BLaER1 (cell line): Measurements from ENCODE around the gene NHLRC4.
A peak's percentile ranks its signal among the peaks of the same experiment; 100 is the strongest.
"Not testable (repeated sequence)": the region's sequence is repeated elsewhere in the genome, so short reads cannot be mapped to it uniquely, and the experiment has no call there.

Experiments
- H3K27ac ChIP-seq: shearing (Covaris generic); formaldehyde crosslinking; 2 replicates; pipeline ENCODE4 v1.8.1; 2022
- H3K27me3 ChIP-seq: shearing (Covaris generic); formaldehyde crosslinking; 2 replicates; pipeline ENCODE4 v1.8.1; 2022
- H3K36me3 ChIP-seq: shearing (Covaris generic); formaldehyde crosslinking; 2 replicates; pipeline ENCODE4 v1.8.1; 2022
- H3K4me1 ChIP-seq: shearing (Covaris generic); formaldehyde crosslinking; 2 replicates; pipeline ENCODE4 v1.8.1; 2022
- H3K4me2 ChIP-seq: shearing (Covaris generic); formaldehyde crosslinking; 2 replicates; pipeline ENCODE4 v1.8.1; 2022
- H3K4me3 ChIP-seq: shearing (Covaris generic); formaldehyde crosslinking; 2 replicates; pipeline ENCODE4 v1.8.1; 2022
- H3K9ac ChIP-seq: shearing (Covaris generic); formaldehyde crosslinking; 2 replicates; pipeline ENCODE4 v1.8.1; 2022
- H3K9me3 ChIP-seq: shearing (Covaris generic); formaldehyde crosslinking; 2 replicates; pipeline ENCODE4 v1.8.1; 2022
- H4K20me1 ChIP-seq: shearing (Covaris generic); formaldehyde crosslinking; 2 replicates; pipeline ENCODE4 v1.8.1; 2022
- Cebpa-rat ChIP-seq: shearing (Covaris generic); IDR thresholded peaks from 2 replicates; pipeline ENCODE4 v1.8.1; 2022

NHLRC4 gene

DNA sequence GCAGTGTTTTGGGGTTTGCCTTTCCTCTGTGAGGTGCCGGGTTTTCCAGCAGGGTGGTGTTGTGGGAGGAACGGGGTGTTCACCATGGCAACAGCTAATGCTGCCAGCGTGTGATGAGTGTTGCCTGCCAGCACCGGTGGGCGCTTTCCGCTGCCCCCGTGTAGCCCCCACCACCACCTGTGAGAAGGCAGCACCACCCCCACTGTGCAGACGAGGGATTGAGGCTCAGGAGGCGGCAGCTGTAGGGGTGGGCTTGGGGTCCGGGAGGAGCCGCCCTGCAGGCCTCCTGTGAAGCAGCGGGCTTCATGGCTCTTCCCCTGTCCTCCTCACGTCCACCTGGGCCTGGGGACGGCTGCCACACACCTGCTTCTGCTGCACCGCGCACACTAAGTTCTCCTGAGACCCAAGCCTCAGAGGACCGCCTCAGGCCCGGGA lies 28.3 kb downstream of the NHLRC4 start:
- Histone ChIP-seq H3K36me3 (peaks cover 32% of the 10 kb centered on the region), H3K9ac (0 out of 2 replicates have a peak overlapping the region, but pooled peaks have one; percentile 24), H3K27me3 (no peaks in the 10 kb centered on the region), H3K4me1 (peaks cover 65% of the 10 kb centered on the region), H3K27ac (no peak overlapping the region), H4K20me1 (peaks cover 73% of the 10 kb centered on the region), H3K4me3 (no peak overlapping the region), H3K9me3 (peaks cover 8% of the 10 kb centered on the region; the same call in 1 of the 2 replicates), H3K4me2 (peak overlapping the region; percentile 65)
- no peak for TF ChIP-seq Cebpa-rat

DNA sequence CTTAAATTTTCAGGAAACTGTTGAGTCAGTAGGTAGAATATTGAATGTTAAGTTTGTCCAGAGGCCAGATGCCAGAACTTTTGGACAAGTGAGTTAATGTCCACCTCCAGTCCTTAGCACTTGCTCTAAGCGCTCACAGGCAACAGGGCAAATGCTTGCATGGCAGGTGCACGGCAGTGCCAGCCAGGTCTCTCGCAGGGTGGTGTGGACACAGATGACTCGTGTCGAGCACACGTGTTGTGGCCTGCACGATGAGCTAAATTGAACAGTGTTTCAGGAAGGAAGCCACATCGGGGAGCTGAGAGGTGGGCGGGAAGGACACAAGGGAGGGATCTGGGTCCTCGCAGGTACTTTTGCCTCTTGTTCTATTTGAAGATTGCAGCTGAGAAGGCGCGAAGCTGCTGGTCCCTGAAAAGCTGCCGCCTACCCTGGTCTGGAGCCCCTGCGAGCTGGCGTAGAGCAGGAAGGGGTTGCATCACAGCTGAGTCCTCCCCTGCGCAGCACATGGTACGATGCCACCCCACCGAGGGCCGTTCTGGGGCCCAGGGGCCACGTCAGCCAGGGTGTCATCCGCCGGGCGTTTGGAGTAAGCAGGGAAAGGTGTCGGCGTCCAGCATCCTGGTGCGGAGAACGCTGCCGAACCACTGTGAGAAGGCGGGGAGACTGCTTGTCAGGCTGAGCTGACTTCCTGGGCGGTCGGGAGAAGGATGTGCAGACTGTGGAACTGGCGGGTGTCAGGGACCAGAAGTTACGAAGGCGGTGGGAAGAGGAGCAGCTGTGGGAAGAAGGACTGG lies 29.3 kb downstream of the NHLRC4 start:
- Histone ChIP-seq H3K4me1 (peaks cover 66% of the 10 kb centered on the region), H3K27ac (peak overlapping the region; percentile 46; the same call in 1 of the 2 replicates), H3K9me3 (peaks cover 8% of the 10 kb centered on the region; the same call in 1 of the 2 replicates), H3K27me3 (no peaks in the 10 kb centered on the region), H3K36me3 (peaks cover 35% of the 10 kb centered on the region), H3K4me3 (no peak overlapping the region), H3K4me2 (peak overlapping the region; percentile 65), H4K20me1 (peaks cover 73% of the 10 kb centered on the region), H3K9ac (no peak overlapping the region)
- TF ChIP-seq Cebpa-rat = no peak

DNA sequence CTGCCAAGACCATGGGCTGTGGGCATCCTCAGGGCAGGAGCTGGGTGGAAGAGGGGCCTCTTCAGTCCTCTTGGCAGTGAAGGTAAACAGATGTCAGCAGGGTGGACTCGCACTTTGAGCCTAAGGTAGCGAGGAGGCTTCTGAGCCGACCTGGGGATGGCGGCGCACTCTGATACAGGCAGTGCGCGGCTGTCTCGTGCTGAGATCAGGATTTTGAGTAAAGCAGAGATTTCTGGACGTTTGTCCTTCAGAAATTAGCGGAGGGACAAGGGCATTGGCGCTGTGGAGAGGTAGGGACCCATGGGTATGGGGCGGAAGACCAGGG lies 29.9 kb downstream of the NHLRC4 start:
- no peak for TF ChIP-seq Cebpa-rat
- no peak overlapping the region for H3K9ac ChIP-seq
- H4K20me1 ChIP-seq = peaks cover 72% of the 10 kb centered on the region

DNA sequence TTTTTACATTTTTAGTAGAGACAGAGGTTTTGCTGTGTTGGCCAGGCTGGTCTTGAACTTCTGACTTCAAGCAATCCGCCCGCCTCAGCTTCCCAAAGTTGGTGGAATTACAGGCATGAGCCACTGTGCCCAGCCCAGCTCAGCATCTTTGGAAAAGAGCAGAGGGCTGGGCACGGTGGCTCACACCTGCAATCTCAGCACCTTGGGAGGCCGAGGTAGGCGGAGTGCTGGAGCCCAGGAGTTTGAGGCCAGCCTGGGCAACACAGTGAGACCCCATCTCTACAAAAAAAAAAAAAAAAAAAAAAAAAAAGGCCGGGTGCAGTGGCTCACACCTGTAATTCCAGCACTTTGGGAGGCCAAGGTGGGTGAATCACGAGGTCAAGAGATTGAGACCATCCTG lies 30.9 kb downstream of the NHLRC4 start:
- H4K20me1 ChIP-seq = peaks cover 71% of the 10 kb centered on the region
- not testable (repeated sequence) for H3K4me2 ChIP-seq, H3K9me3 ChIP-seq, H3K4me3 ChIP-seq, H3K9ac ChIP-seq, H3K27ac ChIP-seq, H3K27me3 ChIP-seq
- peaks cover 37% of the 10 kb centered on the region for H3K36me3 ChIP-seq
- H3K4me1 ChIP-seq = peaks cover 52% of the 10 kb centered on the region

More for the DNA sequence above, 29.9 kb downstream of the NHLRC4 start:
- Histone ChIP-seq H3K4me2 (peak overlapping the region; percentile 65), H3K27me3 (no peaks in the 10 kb centered on the region), H3K27ac (peak overlapping the region; percentile 46; the same call in 1 of the 2 replicates), H3K4me3 (no peak overlapping the region), H3K36me3 (peaks cover 37% of the 10 kb centered on the region), H3K4me1 (peaks cover 62% of the 10 kb centered on the region), H3K9me3 (peaks cover 8% of the 10 kb centered on the region; the same call in 1 of the 2 replicates)

DNA sequence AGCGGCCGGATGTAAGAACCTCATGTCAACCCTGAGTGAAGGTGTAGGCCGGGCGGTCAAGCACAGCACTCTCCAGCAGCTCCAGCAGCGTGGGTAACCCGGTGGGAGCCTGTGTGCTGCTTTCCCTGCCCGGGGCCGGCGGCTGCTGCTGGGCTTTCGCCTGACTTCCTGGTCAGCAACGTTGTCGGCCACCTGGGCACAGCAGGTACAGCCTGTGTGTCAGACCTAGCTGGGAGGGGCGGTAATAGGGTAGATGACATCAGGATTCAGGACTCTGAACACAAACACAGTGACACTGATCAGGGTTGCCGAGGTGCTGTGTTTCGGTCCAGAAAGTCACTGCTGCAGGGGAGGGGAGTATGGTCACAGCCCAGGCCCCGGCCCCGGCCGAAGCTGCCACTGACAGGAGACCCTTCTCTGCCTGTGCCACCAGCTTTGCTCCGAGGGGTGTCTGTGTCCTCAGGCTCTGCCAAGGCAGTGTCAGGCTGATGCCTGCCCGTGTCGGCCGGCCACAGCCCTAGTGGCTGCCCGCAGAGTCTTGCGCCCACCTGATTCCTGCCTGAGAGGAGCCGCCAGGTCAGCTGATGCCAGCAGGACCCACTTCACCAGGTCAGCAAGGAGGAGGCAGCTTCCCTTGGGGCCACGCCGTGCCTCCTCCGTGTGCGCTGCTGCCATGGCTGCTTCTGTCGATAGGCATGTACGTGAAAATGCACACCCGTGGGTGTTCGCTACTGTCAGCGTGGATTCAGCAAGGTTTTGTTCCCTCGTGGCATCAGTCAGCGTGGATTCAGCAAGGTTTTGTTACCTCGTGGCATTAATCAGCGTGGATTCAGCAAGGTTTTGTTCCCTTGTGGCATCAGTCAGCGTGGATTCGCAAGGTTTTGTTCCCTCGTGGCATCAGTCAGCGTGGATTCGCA lies 32.3 kb downstream of the NHLRC4 start:
- TF ChIP-seq Cebpa-rat = no peak
- H4K20me1 ChIP-seq = peaks cover 68% of the 10 kb centered on the region
- H3K9me3 ChIP-seq = peaks cover 13% of the 10 kb centered on the region; the same call in 1 of the 2 replicates
- H3K36me3 ChIP-seq = peaks cover 37% of the 10 kb centered on the region
- peaks cover 38% of the 10 kb centered on the region for H3K4me1 ChIP-seq
- H3K4me2 ChIP-seq = no peak overlapping the region
- H3K27ac ChIP-seq = no peak overlapping the region
- no peak overlapping the region for H3K9ac ChIP-seq
- no peaks in the 10 kb centered on the region for H3K27me3 ChIP-seq
- no peak overlapping the region for H3K4me3 ChIP-seq

DNA sequence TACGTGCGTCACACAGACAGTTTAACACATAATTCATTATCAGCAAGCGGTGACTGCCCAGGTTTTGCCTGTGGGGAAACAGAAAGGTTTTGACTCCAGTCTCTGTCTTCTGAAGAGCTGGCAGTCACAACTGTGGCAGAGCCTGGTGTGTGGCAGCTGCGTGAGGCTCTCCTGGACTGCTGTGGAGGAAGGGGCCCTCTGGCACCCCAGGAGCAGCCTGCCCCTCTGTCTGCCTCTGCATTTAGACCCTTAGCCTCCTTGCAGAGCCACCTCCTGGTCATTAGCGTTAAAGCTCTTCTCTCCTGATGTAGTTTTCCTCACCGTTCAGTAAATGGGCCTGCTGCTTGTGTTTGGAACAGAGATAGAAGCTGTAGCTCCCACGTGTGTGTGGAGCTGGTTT lies 34.0 kb downstream of the NHLRC4 start:
- H3K4me1 ChIP-seq = peaks cover 21% of the 10 kb centered on the region
- H3K36me3 ChIP-seq = peaks cover 52% of the 10 kb centered on the region
- H3K9ac ChIP-seq = no peak overlapping the region
- H4K20me1 ChIP-seq = peaks cover 51% of the 10 kb centered on the region
- no peak overlapping the region for H3K4me2 ChIP-seq
- H3K4me3 ChIP-seq = no peak overlapping the region
- H3K27ac ChIP-seq = no peak overlapping the region
- TF ChIP-seq Cebpa-rat = no peak
- peaks cover 30% of the 10 kb centered on the region for H3K9me3 ChIP-seq
- no peaks in the 10 kb centered on the region for H3K27me3 ChIP-seq

DNA sequence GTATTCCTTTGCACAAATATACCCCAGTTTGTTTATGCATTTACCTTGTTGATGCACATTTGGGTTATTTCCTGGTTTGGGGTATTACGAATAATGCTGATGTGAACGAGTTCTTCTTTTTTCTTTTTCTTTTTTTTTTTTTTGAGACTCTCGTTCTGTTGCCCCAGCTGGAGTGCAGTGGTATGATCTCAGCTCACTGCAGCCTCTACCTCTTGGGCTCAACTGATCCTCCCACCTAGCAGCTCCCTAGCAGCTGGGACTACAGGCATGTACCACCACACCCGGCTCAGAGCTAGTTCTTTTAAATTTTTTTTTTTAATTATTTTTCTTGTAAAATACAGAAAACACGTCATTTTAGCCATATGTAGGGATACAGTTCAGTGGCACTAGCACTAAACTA lies 37.1 kb downstream of the NHLRC4 start:
- no peak overlapping the region for H3K4me3 ChIP-seq
- no peak overlapping the region for H3K9ac ChIP-seq
- H3K27me3 ChIP-seq = no peaks in the 10 kb centered on the region
- H3K9me3 ChIP-seq = peaks cover 50% of the 10 kb centered on the region
- H4K20me1 ChIP-seq = peaks cover 50% of the 10 kb centered on the region
- no peak overlapping the region for H3K27ac ChIP-seq
- no peak for TF ChIP-seq Cebpa-rat
- H3K4me2 ChIP-seq = no peak overlapping the region
- H3K4me1 ChIP-seq = peaks cover 23% of the 10 kb centered on the region
- peaks cover 50% of the 10 kb centered on the region for H3K36me3 ChIP-seq

DNA sequence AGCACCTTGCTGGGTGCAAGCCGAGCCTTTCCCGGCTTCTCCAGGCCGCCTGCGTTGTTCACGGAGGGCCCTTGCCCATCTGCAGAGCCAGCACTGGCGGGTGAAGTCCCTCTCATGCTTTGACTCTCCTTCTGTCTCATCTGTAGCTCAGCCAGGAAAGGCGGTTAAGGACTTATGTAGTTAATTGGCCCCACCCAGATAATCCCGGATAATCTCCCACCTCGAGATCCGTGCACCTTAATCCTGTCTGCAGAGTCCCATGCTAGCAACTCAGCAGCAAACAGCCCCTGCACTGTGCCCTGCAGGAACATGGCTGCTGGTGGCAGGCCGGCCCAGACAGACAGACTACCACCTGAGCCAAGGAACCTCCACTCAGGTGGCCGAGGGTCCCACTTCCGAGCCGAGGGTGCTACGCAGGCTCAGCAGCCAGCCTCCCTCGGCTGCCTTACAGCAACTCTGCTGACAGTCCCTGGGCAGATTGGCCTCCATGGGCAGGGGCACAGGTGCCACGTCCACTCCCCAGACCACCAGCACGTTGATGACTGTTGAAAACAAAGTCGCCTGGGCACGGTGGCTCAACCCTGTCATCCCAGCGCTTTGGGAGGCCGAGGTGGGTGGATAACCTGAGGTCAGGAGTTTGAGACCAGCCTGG lies 40.0 kb downstream of the NHLRC4 start:
- H3K4me2 ChIP-seq = no peak overlapping the region
- H3K27me3 ChIP-seq = no peaks in the 10 kb centered on the region
- H3K9me3 ChIP-seq = peaks cover 50% of the 10 kb centered on the region
- no peak overlapping the region for H3K9ac ChIP-seq
- H3K4me3 ChIP-seq = no peak overlapping the region
- no peak overlapping the region for H3K27ac ChIP-seq
- TF ChIP-seq Cebpa-rat = no peak
- peaks cover 35% of the 10 kb centered on the region for H3K36me3 ChIP-seq
- H3K4me1 ChIP-seq = peaks cover 35% of the 10 kb centered on the region
- peaks cover 56% of the 10 kb centered on the region for H4K20me1 ChIP-seq

DNA sequence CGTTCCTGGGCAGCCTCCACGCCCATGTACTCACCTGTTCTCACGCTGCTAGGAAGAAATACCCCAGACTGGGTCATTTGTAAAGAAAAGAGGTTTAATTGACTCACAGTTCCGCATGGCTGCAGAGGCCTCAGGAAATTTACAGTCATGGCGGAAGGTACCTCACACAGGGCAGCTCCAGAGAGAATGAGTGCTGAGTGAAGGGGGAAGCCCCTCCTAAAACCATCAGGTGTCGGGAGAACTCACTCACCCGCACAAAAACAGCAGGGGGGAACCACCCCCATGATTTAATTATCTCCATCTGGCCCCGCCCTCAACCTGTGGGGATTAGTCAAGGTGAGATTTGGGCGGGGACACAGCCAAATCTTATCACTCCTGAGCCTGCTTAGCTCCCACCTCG lies 41.2 kb downstream of the NHLRC4 start:
- Histone ChIP-seq H3K9ac (no peak overlapping the region), H3K27ac (no peak overlapping the region), H3K4me2 (no peak overlapping the region), H3K9me3 (peaks cover 51% of the 10 kb centered on the region), H3K4me1 (peaks cover 35% of the 10 kb centered on the region), H3K27me3 (no peaks in the 10 kb centered on the region), H3K4me3 (no peak overlapping the region), H4K20me1 (peaks cover 45% of the 10 kb centered on the region), H3K36me3 (peaks cover 36% of the 10 kb centered on the region)
- no peak for TF ChIP-seq Cebpa-rat
